Coronary artery (tissue), 2 donors: ENCODE data around the gene GPC3.
"Not testable (repeated sequence)": the region's sequence is repeated elsewhere in the genome, so short reads cannot be mapped to it uniquely, and the experiment has no call there.

ENCODE experiments used
- DNase-seq: peaks from one replicate; pipeline ENCODE4 v3.0.0-alpha.2; 2017; ENCODE audit warnings: low spot score
- H3K27ac ChIP-seq, 2 donors: fragments of 200-600 bp; sonication (generic); one replicate each; pipeline ENCODE4 v1.5.1; 2016 to 2019
- H3K4me3 ChIP-seq: fragments of 200-600 bp; sonication (generic); 2 replicates; pipeline ENCODE4 v1.5.1; 2016; ENCODE audit warnings: mild to moderate bottlenecking, moderate library complexity
- CTCF ChIP-seq: fragments of 200-600 bp; sonication (generic); IDR thresholded peaks from one replicate; pipeline ENCODE4 v1.5.1; 2019; ENCODE audit warnings: antibody characterized with exemption

Gene GPC3

GRCh38 chrX:133534172-133534571, 451.2 kb downstream of the GPC3 start:
- TF ChIP-seq CTCF, result no peak
- Histone ChIP-seq H3K4me3 (no peak overlapping the region), H3K27ac (no peak overlapping the region)
- DNase-seq, result no peak

- H3K27ac ChIP-seq, result no peak overlapping the region
- DNase-seq, result no peak
- no peak for TF ChIP-seq CTCF
Measured at GRCh38 chrX:133533249-133533648, 452.1 kb downstream of the GPC3 start.

GRCh38 chrX:133530960-133531359, 454.4 kb downstream of the GPC3 start:
- H3K4me3 ChIP-seq, result no peak overlapping the region
- no peak for TF ChIP-seq CTCF
- DNase-seq, result no peak
- H3K27ac ChIP-seq, result no peak overlapping the region

More at GRCh38 chrX:133533249-133533648, 452.1 kb downstream of the GPC3 start:
- no peak overlapping the region for H3K4me3 ChIP-seq

GRCh38 chrX:133529578-133529977, 455.8 kb downstream of the GPC3 start:
- Histone ChIP-seq H3K27ac (no peak overlapping the region), H3K4me3 (no peak overlapping the region)
- no peak for DNase-seq
- TF ChIP-seq CTCF, result no peak

- TF ChIP-seq CTCF, result no peak
- DNase-seq, result no peak
- no peak overlapping the region for H3K27ac ChIP-seq
- H3K4me3 ChIP-seq, result no peak overlapping the region
Measured at GRCh38 chrX:133527825-133528224, 457.6 kb downstream of the GPC3 start.

- Histone ChIP-seq H3K4me3 (no peak overlapping the region), H3K27ac (no peak overlapping the region)
- DNase-seq, result no peak
- no peak for TF ChIP-seq CTCF
Measured at GRCh38 chrX:133527415-133527814, 458.0 kb downstream of the GPC3 start.

- not testable (repeated sequence) for H3K4me3 ChIP-seq, H3K27ac ChIP-seq, DNase-seq
Measured at GRCh38 chrX:133526773-133527172, 458.6 kb downstream of the GPC3 start.

GRCh38 chrX:133523526-133523925, 461.9 kb downstream of the GPC3 start:
- no peak for DNase-seq
- TF ChIP-seq CTCF, result no peak
- no peak overlapping the region for H3K27ac ChIP-seq
- no peak overlapping the region for H3K4me3 ChIP-seq
